Skin epidermis (tissue), 12 donors: ENCODE data around the gene DELE1.
"Not testable (repeated sequence)": the region's sequence is repeated elsewhere in the genome, so short reads cannot be mapped to it uniquely, and the experiment has no call there.

Source experiments
- H3K27ac ChIP-seq, 21 experiments: fragments of 200-600 bp; sonication (generic) in 11 of 21; one replicate each; pipeline ENCODE4 v1.5.0; 2020; ENCODE audit warnings: mild to moderate bottlenecking in 3 of 21, inconsistent platforms in 2 of 21, moderate library complexity in 2 of 21
- H3K4me3 ChIP-seq, 7 experiments: fragments of 200-600 bp; sonication (generic) in 2 of 7; one replicate each; pipeline ENCODE4 v1.5.0; 2020; ENCODE audit warnings: inconsistent platforms in 2 of 7, mild to moderate bottlenecking in 2 of 7, moderate library complexity in 1 of 7

The DELE1 gene

DNA sequence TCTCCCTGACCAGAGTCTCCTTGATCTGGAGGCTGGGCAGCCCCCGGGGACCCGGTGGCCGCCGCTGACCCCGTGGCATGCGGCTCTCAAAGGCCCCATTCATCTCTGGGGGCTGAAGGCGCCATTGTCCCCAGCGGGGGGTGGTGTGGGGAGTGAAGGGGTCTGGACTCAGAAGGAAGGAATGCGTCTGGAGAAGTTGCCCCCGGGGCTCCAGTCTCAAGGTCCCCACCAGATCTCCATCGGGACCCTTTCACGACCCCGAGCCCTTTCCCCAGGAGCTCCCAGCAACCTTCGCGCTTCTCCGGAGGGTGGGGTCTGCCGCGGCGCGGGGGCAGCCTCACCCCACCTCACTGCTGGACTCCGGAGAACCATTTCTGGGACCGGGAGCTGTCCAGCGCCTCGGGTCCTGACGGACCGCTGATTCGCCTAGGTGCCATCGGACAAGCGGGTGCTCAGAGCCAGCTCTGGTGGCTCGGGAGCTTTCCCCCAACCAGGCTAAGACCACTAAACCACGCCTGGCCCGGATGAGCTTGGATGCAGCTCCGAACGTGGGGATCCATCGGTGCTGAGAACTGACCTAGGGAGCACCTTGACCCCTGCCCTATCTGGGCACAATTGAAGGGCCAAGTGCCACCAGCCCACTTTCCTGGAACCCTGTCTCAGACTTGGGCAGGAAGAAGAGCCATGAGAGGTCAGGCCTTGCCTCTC, 40.3 kb upstream of the DELE1 start:
- Histone ChIP-seq H3K27ac (no peak overlapping the region), H3K4me3 (no peak overlapping the region)

DNA sequence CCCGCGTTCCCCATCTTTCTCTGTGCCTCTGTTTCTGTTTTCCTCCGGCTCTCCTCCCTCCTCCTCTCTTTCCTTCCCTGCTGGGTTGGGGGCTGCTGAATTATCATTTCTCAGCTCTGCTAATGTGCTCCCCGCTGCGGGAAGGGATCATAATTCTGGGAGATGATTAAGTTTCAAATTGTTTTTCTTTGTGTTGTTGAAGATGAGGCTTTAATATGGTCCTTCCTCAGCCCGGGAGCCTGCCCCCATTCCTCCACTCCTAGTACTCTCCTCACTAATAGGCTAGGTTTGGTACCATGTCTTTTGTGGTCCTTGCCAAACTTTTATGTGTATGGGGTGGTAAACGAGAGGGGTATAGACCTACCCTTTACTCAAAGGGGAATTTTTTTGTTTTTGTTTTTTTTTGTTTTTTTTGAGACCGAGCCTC, 39.8 kb upstream of the DELE1 start:
- Histone ChIP-seq H3K27ac (no peak overlapping the region), H3K4me3 (no peak overlapping the region)

DNA sequence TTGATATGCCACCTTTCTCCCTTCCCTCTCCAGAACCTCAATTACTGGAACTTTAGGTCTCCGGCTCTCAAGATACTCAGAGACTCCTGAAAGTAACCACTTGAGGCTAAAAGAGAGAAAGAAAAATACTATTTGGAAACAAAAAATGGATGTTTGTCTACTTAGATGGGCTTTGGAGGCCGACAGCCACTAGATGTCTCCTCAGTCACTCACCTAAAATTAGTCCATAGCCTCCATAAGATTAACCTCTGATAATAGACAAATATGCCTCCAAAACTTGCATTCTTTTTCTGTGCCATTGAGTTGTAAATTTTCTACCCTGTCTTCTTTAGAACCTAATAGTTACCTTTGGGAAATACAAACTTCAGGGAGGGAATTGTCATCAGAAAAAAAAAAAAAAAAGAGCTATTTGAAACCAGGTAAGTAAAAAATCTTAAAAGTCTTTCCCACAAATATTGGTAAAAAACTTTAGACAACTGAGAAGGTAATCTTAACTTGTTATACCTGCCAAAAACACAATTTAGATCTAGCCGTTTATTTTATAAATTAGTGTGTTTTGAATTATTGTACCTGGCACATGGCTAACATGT, 34.3 kb upstream of the DELE1 start:
- Histone ChIP-seq H3K4me3 (no peak overlapping the region), H3K27ac (no peak overlapping the region)

DNA sequence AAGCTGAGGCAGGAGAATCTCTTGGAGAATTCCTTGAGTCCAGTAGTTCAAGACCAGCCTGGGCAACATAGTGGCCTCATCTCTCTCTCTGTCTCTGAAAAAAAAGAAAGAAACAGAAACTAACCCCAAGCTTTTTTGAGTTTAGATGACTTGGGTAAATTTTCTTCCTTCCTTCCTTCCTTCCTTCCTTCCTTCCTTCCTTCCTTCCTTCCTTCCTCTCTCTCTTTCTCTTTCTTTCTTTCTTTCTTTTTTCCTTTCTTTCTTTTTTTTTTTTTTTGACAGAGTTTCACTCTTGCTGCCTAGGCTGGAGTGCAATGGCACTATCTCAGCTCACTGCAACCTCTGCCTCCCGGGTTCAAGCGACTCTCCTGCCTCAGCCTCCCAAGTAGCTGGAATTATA, 33.2 kb upstream of the DELE1 start:
- not testable (repeated sequence) for H3K27ac ChIP-seq, H3K4me3 ChIP-seq

DNA sequence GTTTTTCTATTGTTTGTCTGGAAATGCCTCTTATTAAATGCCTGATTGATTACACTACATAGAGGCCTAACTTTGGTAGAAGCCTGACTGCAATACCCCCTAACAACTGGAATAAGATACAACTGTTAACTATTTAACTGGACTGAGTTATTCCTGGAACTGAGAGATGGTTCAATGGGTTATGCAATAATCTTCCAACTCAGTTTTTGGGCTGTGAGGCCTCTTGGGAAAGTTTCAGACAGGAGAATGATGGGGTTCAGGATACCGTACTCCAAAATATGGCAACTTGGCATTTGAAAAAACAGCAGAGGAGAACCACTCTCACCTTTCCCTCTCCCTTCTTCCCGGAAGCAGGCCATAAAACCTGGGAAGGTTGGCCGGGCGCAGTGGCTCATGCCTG, 26.2 kb upstream of the DELE1 start:
- Histone ChIP-seq H3K27ac (no peak overlapping the region), H3K4me3 (no peak overlapping the region)

DNA sequence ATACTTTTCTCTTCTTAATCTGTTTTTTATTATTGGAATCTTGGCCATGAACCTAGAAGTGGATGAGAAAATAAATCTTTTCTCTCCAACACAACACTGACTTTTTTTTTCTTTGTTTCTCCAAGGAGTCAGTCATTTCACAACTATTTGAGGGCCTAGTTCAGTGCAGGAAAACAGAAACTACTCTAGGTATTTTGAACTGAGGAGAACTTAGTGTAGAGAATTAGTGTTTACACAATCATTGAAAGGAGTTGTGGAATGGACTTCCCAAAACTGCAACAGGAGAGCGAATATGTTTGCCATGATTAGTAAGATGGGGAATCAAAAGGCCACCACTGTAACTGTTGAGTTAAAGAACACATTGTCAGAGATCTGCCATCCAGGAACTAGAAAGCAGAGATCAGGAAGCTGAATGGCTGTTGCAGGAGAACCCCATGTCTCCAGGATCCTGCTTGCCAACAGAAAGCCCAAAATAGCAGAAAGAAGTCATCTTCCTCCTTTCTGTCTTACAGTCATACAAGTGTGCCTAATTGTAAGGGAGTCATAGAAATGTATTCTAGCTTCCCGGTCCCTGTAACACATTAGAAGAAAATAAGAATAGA, 25.1 kb upstream of the DELE1 start:
- no peak overlapping the region for H3K27ac ChIP-seq
- no peak overlapping the region for H3K4me3 ChIP-seq

DNA sequence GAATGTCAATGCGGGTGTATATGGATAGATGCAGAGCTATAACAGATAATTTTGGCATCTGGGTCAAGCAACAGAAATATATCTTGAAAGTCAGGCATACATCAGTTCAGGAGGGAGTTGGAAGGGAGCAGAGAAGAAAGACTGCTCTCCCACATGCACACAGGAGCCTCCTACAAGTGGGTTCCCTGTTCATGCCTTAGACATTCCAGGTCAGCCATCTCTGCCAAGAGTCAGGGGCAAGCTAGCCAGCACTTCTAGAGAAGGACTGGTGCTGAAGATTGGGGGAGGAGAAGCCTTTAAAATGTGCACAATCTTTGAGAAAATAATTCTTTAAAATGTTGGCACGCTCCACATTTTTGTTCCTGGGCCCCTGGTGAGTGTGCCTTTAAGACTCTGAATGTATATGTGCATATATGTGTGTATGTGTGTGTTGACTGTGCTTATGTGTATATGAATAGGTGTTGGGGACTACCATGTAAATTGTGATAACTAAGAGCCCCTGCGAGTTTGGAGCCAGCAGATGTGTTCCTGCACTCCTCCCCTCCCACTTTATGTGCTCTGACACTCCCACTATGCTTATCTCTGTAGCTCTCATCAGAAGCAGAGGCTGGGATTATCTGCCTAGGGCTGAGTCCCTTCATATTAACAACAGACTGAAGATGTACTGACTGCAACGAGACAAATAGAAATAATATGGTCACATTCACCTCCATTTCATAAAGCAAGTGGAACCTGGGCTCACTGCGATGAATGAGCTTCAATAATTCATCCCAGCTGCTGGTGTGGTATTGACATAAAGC, 21.5 kb upstream of the DELE1 start:
- no peak overlapping the region for H3K27ac ChIP-seq
- H3K4me3 ChIP-seq = no peak overlapping the region

DNA sequence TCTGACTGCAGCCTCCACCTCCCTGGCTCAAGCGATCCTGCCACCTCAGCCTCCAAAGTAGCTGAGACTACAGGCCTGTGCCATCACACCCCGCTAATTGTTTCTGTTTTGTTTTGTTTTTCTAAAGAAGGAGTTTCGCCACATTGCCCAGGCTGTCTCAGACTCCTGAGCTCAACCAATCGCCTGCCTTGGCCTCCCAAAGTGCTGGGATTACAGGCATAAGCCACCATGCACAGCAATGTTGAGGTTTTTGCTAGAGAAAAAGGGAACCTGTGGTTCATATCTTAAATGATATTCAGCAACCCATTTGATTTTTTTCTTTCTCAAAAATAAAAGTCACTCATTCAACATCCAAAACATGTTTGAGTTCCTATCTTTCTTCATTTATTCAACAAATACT, 20.4 kb upstream of the DELE1 start:
- Histone ChIP-seq H3K27ac (no peak overlapping the region), H3K4me3 (no peak overlapping the region)

DNA sequence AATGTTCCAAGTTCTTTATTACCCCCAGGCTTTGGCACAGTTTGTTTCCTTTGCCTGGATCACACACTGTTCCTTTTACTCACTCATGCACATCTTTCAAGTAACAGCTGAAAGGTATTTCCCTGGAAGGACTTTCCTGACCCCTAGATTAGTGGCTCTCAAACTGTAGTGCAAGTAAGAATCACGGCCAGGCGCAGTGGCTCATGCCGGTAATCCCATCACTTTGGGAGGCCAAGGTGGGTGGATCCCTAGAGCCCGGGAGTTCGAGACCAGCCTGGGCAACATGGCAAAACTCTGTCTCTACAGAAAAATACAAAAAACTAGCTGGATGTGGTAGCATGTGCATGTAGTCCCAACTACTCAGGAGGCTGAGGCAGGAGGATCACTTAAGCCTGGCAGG, 19.1 kb upstream of the DELE1 start:
- no peak overlapping the region for H3K4me3 ChIP-seq
- no peak overlapping the region for H3K27ac ChIP-seq

DNA sequence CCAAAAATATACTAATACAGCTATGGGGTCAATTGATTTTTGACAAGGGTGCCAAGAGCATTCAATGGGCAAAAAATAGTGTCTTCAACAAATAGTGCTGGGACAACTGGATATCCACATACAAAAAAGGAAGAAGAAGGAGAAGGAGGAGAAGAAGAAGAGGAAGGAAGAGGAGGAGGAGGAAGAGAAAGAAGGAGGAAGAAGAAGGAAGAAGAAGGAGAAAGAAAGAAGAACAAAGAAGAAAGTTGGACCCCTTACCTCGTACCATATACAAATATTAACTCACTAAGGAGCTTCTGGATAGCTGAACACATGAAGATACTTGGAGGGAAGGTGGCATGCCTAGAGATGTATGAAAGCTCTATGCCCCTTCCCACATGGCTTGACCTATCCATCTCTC, 17.2 kb upstream of the DELE1 start:
- Histone ChIP-seq H3K27ac (no peak overlapping the region), H3K4me3 (no peak overlapping the region)

DNA sequence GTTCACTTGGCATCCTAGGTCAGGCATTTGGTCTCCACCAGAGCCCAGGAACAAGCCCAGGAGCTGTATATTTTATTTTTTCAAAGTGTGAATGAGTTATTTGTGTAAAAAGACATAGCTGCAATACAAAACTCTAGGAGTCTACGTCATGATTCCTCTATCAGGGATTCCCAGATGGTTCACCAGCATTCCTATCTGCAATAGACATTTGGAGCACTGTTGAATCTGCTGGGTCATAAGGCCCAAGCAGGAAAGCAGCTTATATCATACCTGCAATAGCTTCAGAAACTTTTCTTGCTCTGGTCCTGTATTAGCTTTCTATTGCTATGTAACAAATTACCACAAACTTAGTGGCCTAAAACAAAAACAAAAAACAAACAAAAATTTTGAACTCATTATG, 16.7 kb upstream of the DELE1 start:
- H3K4me3 ChIP-seq = no peak overlapping the region
- no peak overlapping the region for H3K27ac ChIP-seq

DNA sequence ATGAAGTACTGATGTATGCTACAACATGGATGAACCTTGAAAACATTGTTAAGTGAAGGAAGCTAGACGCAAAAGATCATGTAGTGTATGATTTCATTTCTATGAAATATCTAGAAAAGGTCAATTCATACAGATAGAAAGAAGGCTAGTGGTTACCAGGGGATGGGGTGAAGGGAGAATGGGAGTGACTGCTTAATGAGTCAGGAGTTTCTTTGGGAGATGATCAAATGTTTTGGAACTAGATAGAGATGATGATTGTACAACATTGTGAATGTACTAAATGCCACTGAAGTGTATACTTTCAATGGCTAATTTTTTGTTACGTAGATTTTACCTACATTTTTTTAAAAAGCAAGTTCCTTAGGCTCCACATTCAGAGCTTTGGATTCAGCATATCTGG, 14.9 kb upstream of the DELE1 start:
- H3K4me3 ChIP-seq = no peak overlapping the region
- no peak overlapping the region for H3K27ac ChIP-seq

DNA sequence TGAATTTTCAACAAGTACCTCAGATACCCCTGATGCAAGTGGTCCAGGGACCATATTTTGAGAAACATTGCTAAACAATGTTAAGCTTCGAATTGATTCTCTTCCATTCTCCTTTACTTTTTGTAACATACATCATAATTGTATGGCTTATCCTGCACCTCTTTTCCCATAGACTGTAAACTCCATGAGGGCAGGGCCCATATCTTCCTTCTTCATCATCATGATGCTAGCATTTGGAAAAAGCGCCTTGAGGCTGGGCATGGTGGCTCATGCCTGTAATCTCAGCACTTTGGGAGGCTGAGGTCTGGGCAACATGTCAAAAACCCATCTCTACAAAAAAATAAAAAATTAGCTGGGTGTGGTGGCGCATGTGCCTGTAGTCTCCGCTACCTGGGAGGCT, 14.5 kb upstream of the DELE1 start:
- Histone ChIP-seq H3K4me3 (no peak overlapping the region), H3K27ac (no peak overlapping the region)

DNA sequence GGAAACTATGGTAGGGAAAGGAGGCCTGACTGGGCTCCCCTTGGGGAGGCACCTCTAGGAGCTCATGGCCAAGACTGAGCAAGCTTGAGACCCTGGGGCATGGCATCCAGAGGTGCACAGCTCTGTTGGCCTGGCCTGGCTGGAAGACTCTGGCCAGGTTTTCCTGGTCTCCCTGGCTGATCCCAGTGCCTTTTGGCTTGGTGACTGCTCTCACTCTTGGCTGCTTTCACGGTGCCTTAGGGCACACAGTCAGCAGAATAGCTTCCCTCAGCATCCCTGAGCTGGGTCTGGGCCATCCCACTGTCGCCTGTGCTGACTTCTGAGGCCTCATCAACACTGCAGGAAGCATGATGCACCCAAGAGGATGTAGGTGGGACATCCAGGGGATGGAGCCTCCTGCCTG, 13.4 kb upstream of the DELE1 start:
- Histone ChIP-seq H3K27ac (no peak overlapping the region), H3K4me3 (no peak overlapping the region)

DNA sequence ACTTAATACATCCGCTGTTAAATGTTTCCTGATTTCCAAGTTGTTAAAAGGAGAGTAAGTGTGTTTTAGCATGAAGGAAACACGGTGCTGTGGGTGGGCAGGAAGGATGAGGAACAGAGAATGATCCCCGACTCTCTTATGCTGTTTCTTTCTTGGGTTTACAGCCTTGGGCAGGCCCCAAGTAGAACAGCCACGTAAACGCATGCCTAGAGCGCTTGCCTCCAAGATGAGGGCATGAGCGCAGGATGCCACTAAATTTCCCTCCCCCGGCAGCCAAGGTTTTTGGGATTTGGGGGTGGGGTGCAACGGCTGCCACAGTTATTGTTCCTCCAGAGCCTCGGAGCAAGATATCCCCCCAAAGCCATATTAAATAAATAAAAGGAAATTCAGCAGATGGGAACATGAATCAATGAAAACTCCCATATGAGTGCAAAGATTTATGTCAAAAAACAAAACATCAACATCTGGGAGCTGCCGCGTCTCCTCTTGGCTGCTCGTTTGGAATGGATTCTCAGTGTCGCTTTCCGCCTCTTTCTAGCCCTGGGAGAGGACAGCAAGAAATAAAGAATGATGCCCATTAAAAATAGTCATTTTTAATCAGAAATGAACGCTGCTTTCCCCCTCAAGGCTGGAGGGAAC, 10.0 kb upstream of the DELE1 start:
- Histone ChIP-seq H3K27ac (peak overlapping the region in 1 of 21 experiments; percentile 26), H3K4me3 (peak overlapping the region in 6 of 7 experiments; percentile 2 to 35 (median 8))

DNA sequence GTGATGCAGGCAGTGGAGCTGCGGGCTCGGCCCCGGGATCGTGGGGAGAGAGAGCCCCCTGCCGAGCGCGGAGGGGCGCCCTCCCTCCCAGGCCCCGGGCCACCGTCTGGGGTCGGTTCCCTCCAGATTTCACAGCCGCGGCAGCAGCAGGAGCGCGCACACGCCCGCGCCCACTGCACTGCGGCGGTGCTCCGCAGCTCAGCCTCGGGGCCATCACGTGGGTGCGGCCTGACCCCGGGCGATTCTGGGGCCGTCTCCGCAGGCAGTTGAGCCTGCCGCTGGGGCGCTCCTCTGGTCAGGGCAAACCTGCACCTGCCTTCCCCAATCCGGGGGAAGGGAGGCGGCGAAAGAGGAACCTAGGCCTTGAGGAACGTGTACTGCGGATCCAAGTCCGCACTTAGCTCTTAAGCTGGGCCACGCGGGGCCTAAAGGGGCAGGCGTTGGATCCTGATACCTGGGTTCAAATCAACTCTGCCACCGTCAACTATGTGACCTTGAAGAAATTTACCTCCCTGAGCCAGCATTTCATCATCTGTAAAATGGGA, 9.4 kb upstream of the DELE1 start:
- peak overlapping the region in 1 of 21 experiments; percentile 26 for H3K27ac ChIP-seq
- peak overlapping the region in 6 of 7 experiments; percentile 2 to 35 (median 8) for H3K4me3 ChIP-seq

DNA sequence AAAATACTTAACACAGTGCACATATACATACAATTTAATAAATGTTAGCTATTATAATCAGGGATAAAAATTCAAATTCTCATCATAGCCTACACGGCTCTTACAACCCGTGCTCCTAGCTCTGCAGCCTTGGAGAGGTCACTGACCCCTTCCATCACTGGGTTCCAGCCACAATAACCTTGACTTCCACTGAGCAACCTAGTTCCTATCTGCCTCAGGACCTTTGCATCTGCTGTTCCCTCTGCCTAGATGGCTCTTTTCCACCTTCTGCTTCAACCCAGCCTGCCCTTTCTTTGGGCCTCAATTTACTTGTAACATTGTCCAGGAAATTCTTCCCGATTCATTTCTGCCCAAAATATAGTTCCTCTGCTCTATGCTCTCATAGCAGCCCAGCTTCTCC, 8.9 kb upstream of the DELE1 start:
- no peak overlapping the region for H3K4me3 ChIP-seq
- H3K27ac ChIP-seq = no peak overlapping the region

DNA sequence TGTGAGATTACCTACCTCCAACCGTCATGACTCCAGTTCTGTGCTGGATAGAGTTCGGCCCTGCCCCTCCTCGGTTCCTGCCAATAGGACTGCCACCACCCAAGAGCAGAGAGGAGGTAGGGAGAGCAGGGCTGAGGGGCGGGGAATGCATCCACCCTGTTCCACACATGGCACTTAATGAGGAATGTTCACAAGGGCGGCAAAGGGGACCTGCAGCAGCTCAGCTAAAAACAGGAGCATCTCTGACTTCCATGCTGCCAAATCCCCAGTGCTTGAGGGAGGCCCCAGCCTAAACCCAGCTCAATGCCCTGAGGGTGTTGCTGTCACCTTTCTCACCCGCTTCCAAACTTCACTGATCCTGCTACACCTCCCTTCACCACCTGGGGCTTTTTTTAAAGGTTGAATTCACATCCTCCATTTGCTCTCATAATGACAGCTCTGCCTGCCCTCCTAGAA, 7.8 kb upstream of the DELE1 start:
- Histone ChIP-seq H3K4me3 (no peak overlapping the region), H3K27ac (no peak overlapping the region)

DNA sequence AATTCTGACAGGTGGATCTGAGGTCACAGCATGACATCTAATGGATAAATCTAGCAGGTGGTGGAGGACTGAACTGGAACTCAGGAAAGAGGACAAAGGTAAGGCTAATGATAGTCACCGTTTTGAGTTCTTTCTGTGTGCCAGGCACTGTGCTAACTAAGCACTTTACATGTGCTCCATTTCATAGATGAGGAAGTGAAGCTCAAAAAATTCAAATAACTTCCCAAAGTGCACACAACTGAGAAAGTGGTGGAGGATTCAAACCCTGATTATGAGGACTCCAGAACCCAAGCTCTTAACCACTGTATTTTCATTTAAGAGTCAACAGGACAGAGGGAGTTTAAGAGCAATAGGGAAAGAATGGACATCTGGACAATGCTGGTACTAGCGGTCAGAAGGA, 7.1 kb upstream of the DELE1 start:
- H3K27ac ChIP-seq = no peak overlapping the region
- no peak overlapping the region for H3K4me3 ChIP-seq

DNA sequence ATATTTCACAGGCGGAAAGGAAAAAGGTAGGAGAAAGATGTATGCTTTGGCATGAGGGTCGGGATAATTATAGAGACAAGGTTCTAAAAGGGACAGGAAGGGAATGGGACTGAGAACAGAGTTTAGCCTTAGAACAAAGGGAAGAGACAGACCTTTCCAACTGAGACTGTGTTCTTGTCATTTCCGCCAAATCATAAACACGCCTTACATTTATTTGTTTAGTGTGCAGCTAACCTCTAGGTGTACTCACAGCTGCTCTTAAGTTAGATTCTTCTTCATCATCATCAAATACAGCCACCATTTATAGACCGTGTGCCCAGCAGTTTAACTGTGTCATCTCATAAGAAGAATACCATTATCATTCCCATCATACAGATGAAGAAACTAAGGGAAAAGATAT, 5.9 kb upstream of the DELE1 start:
- H3K4me3 ChIP-seq = no peak overlapping the region
- H3K27ac ChIP-seq = no peak overlapping the region
